HepG2 (cell line): Measurements from ENCODE around the gene ZNF138. TPM values are rescaled to one million over a fixed set of nuclear protein-coding genes. Genes with fewer than 3 reads are reported as not detected.

Source experiments
- BHLHE40 ChIP-seq: IDR thresholded peaks from 2 replicates; pipeline ENCODE4 v1.6.1; 2011; ENCODE audit warnings: low read length, improper control_type of control experiment
- FIP1L1 ChIP-seq: fragments of 200-400 bp; formaldehyde crosslinking; IDR thresholded peaks from 2 replicates; pipeline ENCODE4 v1.6.1; 2018; ENCODE audit warnings: low read depth, mild to moderate bottlenecking, low read length, moderate library complexity, borderline replicate concordance; ENCODE audit not compliant: insufficient read depth
- FOXM1 ChIP-seq: sonication (generic); formaldehyde crosslinking; IDR thresholded peaks from 2 replicates; pipeline ENCODE4 v1.5.0; 2020; ENCODE audit warnings: missing genetic modification reagents
- KLF12 ChIP-seq: sonication (generic); formaldehyde crosslinking; IDR thresholded peaks from 2 replicates; pipeline ENCODE4 v1.4.0; 2020; ENCODE audit warnings: missing genetic modification reagents, borderline replicate concordance
- LCORL ChIP-seq, 2 experiments: fragments of 450-650 bp in 1 of 2; sonication (generic) in 1 of 2; formaldehyde crosslinking in 1 of 2; IDR thresholded peaks; 2 replicates each; pipeline versions ENCODE4 v1.5.0 to v1.6.1; 2017 to 2020; ENCODE audit warnings: antibody characterized with exemption in 1 of 2, missing genetic modification reagents in 1 of 2
- MTA1 ChIP-seq: sonication (generic); formaldehyde crosslinking; IDR thresholded peaks from 2 replicates; pipeline ENCODE4 v1.4.0; 2020; ENCODE audit warnings: missing genetic modification reagents, mild to moderate bottlenecking, borderline replicate concordance
- MYC ChIP-seq: sonication (generic); formaldehyde crosslinking; IDR thresholded peaks from 2 replicates; pipeline ENCODE4 v1.9.0; 2021; ENCODE audit warnings: missing genetic modification reagents, borderline replicate concordance
- PHF8 ChIP-seq: sonication (generic); formaldehyde crosslinking; IDR thresholded peaks from 2 replicates; pipeline ENCODE4 v1.5.0; 2020; ENCODE audit warnings: missing genetic modification reagents
- SRF ChIP-seq: IDR thresholded peaks from 2 replicates; pipeline ENCODE4 v1.6.1; 2011; ENCODE audit warnings: mild to moderate bottlenecking, low read depth, low read length, moderate library complexity
- TCF7 ChIP-seq: sonication (generic); IDR thresholded peaks from 2 replicates; pipeline ENCODE4 v1.6.1; 2016; ENCODE audit warnings: antibody characterized with exemption, low read depth
- TCF7L2 ChIP-seq: IDR thresholded peaks from 2 replicates; pipeline ENCODE4 v1.6.1; 2011; ENCODE audit warnings: mild to moderate bottlenecking, low read depth, low read length, moderate library complexity
- TEAD3 ChIP-seq: optimal IDR thresholded peaks from 2 replicates; pipeline ENCODE3; 2016; ENCODE audit warnings: borderline replicate concordance
- ZNF101 ChIP-seq: sonication (generic); formaldehyde crosslinking; IDR thresholded peaks from 2 replicates; pipeline ENCODE4 v1.4.0; 2020; ENCODE audit warnings: mild to moderate bottlenecking, low read depth, missing genetic modification reagents, borderline replicate concordance
- ZNF292 ChIP-seq: sonication (generic); formaldehyde crosslinking; IDR thresholded peaks from 2 replicates; pipeline ENCODE4 v1.8.1; 2022; ENCODE audit warnings: mild to moderate bottlenecking, low read depth, missing genetic modification reagents, borderline replicate concordance
- ZNF543 ChIP-seq: sonication (generic); formaldehyde crosslinking; IDR thresholded peaks from 2 replicates; pipeline ENCODE4 v1.4.0; 2020; ENCODE audit warnings: mild to moderate bottlenecking, missing genetic modification reagents
- ZNF780A ChIP-seq: sonication (generic); formaldehyde crosslinking; IDR thresholded peaks from 2 replicates; pipeline ENCODE4 v1.8.0; 2022; ENCODE audit warnings: mild to moderate bottlenecking, missing genetic modification reagents, moderate library complexity
- polyA plus RNA-seq, 8 experiments: library from polyadenylated mRNA; depleted of rRNA in 3 of 8; stranded (reverse) in 7 of 8; unstranded in 1 of 8; fragments of >200 nt; fragmentation: Illumina TruSeq in 4 of 8; extraction: Trizol in 4 of 8; gene quantifications; 2 replicates each; pipeline versions ENCODE4 v1.2.1 to v1.2.3, GENCODE V29; 2011 to 2016; ENCODE audit warnings: low read depth in 4 of 8, missing spikeins in 1 of 8, mixed read lengths in 1 of 8; ENCODE audit not compliant: insufficient read depth in 1 of 8
- total RNA-seq, 5 experiments: library from RNA; depleted of rRNA; stranded (reverse); fragments of >200 nt; fragmentation: Illumina TruSeq; extraction: Trizol; gene quantifications; 2 replicates each; pipeline ENCODE4 v1.2.3, GENCODE V29; 2016; ENCODE audit warnings: low read depth in 1 of 5
- TF ChIP-seq, protein P1 (sequence below): sonication (generic); formaldehyde crosslinking; IDR thresholded peaks from 2 replicates; pipeline ENCODE4 v1.4.0; 2020; ENCODE audit warnings: missing genetic modification reagents, mild to moderate bottlenecking, borderline replicate concordance
- TF ChIP-seq, protein P2 (sequence below): fragments of 450-650 bp; IDR thresholded peaks from 2 replicates; pipeline ENCODE4 v1.6.1; 2017
- TF ChIP-seq, protein P3 (sequence below): sonication (generic); formaldehyde crosslinking; IDR thresholded peaks from 2 replicates; pipeline ENCODE4 v1.4.0; 2020; ENCODE audit warnings: missing genetic modification reagents, borderline replicate concordance

ZNF138 gene
- total and polyA plus RNA-seq, 2 of the 13 experiments (the other 11 are each of a cell fraction or from before 2014, with no cell fraction given) = 2.7 to 5.8 TPM

DNA sequence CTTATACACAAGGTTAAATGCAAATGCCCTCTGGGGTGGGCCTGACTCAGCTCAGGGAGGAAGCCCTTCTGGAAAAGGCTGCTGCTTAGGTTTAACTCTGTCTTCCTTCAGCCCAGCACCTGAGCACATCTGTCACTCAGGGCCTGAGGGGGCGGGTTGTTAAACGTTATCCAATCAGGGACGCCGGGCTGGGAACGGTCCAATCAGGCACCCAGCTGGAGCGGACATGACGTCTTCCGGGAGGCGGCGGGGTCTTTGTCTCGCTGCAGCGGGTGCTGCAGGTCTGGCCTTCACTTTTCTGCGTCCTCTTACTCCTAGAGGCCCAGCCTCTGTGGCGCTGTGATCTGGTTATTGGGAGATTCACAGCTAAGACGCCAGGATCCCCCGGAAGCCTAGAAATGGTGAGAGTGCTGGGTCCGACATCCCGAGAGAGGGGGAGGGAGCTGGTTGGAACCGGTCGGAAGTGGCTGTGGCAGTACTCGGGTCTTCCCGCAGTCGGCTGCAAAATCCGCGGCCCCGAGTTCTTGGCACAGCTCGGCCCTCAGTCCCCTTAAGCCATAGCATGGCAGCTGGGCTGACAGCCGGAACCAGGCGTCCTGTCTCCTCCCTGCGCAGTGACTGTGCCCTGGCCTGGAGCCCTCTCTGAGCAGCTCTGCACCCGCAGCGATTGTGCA lies at the start of gene ZNF138 (continued):
- TF ChIP-seq TCF7 (no peak), MTA1 (CRISPR knock-in tag) (no peak), BHLHE40 (peak; percentile 7; the same call in 1 of the 2 replicates), LCORL (IDR thresholded peaks at IDR 0.05) (no peak), LCORL (CRISPR knock-in tag; IDR thresholded peaks at IDR 0.05) (0 out of 2 replicates have a peak, but pooled peaks have one; percentile 17), ZNF101 (CRISPR knock-in tag) (no peak), FOXM1 (CRISPR knock-in tag) (no peak), ZNF780A (CRISPR knock-in tag) (no peak), TCF7L2 (no peak), ZNF292 (CRISPR knock-in tag) (peak; percentile 74), SRF (no peak), FIP1L1 (no peak), MYC (CRISPR knock-in tag) (no peak), PHF8 (peak; percentile 91), KLF12 (CRISPR knock-in tag) (peak; percentile 33; the same call in 1 of the 2 replicates), ZNF543 (CRISPR knock-in tag) (peak; percentile 84), TEAD3 (CRISPR knock-in tag) (no peak)
- TF ChIP-seq, protein P1, sequence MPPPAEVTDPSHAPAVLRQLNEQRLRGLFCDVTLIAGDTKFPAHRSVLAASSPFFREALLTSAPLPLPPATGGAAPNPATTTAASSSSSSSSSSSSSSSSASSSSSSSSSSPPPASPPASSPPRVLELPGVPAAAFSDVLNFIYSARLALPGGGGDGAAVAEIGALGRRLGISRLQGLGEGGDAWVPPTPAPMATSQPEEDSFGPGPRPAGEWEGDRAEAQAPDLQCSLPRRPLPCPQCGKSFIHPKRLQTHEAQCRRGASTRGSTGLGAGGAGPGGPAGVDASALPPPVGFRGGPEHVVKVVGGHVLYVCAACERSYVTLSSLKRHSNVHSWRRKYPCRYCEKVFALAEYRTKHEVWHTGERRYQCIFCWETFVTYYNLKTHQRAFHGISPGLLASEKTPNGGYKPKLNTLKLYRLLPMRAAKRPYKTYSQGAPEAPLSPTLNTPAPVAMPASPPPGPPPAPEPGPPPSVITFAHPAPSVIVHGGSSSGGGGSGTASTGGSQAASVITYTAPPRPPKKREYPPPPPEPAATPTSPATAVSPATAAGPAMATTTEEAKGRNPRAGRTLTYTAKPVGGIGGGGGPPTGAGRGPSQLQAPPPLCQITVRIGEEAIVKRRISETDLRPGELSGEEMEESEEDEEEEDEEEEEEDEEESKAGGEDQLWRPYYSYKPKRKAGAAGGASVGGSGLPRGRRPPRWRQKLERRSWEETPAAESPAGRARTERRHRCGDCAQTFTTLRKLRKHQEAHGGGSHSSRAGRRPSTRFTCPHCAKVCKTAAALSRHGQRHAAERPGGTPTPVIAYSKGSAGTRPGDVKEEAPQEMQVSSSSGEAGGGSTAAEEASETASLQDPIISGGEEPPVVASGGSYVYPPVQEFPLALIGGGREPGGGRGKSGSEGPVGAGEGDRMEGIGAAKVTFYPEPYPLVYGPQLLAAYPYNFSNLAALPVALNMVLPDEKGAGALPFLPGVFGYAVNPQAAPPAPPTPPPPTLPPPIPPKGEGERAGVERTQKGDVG = no peak
- TF ChIP-seq, protein P2, sequence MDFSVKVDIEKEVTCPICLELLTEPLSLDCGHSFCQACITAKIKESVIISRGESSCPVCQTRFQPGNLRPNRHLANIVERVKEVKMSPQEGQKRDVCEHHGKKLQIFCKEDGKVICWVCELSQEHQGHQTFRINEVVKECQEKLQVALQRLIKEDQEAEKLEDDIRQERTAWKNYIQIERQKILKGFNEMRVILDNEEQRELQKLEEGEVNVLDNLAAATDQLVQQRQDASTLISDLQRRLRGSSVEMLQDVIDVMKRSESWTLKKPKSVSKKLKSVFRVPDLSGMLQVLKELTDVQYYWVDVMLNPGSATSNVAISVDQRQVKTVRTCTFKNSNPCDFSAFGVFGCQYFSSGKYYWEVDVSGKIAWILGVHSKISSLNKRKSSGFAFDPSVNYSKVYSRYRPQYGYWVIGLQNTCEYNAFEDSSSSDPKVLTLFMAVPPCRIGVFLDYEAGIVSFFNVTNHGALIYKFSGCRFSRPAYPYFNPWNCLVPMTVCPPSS = no peak
- TF ChIP-seq, protein P3, sequence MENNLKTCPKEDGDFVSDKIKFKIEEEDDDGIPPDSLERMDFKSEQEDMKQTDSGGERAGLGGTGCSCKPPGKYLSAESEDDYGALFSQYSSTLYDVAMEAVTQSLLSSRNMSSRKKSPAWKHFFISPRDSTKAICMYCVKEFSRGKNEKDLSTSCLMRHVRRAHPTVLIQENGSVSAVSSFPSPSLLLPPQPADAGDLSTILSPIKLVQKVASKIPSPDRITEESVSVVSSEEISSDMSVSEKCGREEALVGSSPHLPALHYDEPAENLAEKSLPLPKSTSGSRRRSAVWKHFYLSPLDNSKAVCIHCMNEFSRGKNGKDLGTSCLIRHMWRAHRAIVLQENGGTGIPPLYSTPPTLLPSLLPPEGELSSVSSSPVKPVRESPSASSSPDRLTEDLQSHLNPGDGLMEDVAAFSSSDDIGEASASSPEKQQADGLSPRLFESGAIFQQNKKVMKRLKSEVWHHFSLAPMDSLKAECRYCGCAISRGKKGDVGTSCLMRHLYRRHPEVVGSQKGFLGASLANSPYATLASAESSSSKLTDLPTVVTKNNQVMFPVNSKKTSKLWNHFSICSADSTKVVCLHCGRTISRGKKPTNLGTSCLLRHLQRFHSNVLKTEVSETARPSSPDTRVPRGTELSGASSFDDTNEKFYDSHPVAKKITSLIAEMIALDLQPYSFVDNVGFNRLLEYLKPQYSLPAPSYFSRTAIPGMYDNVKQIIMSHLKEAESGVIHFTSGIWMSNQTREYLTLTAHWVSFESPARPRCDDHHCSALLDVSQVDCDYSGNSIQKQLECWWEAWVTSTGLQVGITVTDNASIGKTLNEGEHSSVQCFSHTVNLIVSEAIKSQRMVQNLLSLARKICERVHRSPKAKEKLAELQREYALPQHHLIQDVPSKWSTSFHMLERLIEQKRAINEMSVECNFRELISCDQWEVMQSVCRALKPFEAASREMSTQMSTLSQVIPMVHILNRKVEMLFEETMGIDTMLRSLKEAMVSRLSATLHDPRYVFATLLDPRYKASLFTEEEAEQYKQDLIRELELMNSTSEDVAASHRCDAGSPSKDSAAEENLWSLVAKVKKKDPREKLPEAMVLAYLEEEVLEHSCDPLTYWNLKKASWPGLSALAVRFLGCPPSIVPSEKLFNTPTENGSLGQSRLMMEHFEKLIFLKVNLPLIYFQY (CRISPR knock-in tag) = no peak
